AG08395 (cell line): Measurements from ENCODE around the gene ZNF805.
"Not testable (repeated sequence)": the region's sequence is repeated elsewhere in the genome, so short reads cannot be mapped to it uniquely, and the experiment has no call there.

Source experiments
- DNase-seq: peaks from one replicate; pipeline ENCODE4 v3.0.0; 2012; ENCODE audit warnings: mixed read lengths, low spot score

The ZNF805 gene

DNA sequence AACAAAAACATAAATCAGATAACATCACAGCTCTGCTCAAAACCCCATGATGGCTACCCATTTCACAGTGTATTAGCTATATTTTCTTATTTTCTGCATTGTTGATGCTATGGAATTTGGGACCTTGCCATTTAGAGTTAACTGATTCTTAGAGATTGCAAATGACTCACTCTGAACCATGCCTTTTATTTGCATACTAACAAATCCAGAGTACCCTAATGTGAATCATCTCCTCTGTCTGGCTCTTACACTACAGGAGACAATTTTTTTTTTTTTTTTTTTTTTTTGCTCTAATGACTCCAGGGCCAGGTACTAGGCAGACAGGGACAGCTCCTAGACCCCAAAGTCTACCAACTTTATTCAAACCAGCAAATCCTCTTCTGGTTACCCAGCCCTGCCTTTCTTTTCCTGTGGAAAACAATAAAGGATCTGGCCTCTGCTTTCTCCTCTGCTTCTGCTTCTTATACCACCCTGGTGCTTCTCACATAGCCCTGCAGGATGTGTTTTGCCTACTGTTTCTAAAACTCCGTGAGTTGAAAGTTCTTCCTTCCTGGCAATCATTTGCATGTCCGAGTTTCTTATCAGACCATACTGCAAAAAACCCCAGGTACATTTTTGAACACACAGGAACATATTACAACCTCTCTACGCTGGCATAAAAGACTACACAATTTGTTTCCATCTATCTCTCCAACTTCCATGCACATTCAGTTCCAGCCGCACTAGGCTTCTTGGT, 29.3 kb downstream of the ZNF805 start:
- DNase-seq, result peak; percentile 89

DNA sequence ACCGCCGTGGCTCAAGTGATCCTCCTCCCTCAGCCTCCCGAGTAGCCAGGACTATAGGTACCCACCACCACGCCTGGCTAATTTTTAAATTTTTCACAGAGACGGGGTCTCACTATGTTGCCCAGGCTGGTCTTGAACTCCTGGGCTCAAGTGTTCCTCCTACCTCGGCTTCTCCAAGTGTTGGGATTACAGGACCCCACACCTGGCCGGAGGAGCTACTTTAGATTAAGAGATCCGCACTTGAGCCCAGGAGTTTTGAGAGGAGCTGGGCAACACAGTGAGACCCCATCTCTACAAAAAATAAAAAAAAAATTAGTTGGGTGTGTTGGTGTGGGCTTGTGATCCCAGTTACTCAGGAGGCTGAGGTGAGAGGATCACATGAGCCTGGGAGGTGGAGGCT, 30.8 kb downstream of the ZNF805 start:
- DNase-seq, result no peak

DNA sequence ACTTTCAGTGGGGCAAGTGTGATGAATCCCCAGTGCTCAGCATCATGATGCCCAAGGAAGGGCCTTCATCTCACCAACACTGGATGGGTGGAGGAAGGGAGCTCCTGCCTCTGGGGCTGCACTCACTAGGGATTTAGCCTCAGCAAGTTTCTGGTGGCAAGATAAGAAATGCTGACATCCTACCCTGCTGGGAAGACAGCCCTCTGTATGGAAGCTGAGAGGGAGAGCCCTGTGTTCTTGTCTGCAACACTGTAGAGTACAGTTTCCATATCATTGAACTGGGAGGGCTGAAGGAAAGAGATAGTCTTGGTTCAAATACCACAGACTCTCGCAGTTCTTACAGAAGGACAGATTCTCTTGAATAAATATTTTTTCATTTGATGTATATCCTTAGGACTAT, 32.6 kb downstream of the ZNF805 start:
- DNase-seq, result no peak

- DNase-seq, result no peak
Observed at GRCh38 chr19:57276430-57276829, 36.0 kb downstream of the ZNF805 start.

DNA sequence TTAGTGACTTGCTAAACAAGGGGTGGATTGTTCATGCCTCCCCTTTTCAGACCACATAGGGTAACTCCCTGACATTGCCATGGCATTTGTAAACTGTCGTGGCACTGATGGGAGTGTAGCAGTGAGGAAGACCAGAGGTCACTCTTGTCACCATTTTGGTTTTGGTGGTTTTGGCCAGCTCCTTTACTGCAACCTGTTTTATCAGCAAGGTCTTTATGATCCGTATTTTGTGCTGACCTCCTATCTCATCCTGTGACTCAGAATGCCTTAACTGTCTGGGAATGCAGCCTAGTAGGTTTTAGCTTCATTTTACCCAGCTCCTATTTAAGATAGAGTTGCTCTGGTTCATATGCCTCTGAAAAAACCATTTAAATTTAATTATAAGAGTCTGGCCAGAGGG, 38.0 kb downstream of the ZNF805 start:
- not testable (repeated sequence) for DNase-seq

DNA sequence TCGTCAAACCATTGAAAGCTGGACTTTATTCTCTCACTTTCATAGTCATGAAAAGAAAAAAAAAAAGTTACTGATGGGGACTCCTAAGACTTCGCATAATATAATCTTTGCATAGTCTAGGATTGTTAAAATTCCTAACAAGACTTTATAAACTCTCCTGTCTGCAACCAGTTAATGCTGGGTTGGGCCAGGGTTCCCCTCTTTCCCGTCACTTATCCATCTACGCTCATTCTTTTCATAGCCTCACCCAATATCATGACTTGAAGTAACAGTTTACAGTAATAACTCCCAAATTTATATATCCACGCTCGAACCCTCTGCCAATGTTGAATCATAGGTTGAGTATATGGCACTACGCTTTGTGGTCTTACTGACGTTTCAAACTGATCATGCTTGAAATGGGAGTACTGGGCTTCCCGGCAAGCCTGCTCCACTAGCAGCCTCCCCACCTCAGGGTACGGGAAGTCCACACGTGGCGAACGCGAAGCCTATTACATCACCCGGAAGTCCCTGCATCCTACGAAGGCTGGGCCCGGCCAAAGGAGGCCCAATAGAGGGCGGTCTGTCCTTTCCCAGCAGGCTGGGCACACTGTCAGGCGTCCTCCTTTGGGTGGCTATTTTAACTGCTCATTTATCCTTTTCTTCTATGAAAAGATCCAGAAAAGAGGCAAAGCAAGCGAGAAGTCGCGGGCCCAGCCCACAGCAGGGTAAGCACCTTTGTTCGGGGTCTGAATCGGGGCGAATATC, 39.2 kb downstream of the ZNF805 start:
- peak; percentile 93 for DNase-seq

DNA sequence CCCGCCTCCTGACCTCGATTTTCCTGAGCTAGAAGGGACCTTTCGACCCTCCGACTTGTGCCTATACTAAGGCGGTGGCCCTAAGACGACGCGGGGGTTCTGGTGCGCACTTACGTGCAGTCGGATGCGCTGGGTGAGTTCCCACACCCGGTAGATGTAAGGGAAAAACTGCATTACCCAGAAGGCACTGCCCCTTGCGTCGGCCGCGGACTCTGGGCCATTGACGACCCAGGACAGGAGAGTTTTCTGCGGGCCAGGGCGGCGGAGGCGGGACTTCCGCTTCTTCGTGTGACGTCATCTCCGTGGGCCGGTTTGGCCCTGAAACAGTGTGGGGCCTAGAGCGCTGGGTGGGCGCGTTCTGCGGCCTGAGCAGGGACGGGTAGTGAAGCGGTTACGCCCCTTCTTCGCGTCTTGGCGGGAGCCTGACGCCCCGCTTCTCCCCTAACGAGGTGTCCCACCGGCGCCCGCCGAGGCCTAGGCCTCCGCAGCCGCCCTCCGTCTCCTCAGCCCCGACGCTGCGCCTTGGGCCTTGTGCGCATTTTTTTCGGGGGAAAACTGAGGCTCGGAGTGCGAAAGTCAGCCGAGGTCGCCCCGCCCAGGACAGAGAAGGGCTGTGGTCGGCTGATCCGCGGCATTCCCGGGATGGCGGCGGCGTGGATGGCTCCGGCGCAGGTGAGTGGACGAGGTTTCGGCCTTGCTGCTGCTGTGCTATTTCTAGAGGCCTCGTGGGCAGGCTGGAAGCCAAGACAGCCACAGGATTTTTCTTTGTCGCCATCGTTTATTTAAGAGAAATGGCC, 39.9 kb downstream of the ZNF805 start, which contains the start of gene ZNF460:
TSS of gene ZNF460 (plus strand) at position 321 of the 797 bp plus-strand sequence. CDS start at position 643, 322 bp downstream.
- DNase-seq, result peak; percentile 97

GRCh38 chr19:57280962-57281400, 40.5 kb downstream of the ZNF805 start:
- DNase-seq, result no peak

DNA sequence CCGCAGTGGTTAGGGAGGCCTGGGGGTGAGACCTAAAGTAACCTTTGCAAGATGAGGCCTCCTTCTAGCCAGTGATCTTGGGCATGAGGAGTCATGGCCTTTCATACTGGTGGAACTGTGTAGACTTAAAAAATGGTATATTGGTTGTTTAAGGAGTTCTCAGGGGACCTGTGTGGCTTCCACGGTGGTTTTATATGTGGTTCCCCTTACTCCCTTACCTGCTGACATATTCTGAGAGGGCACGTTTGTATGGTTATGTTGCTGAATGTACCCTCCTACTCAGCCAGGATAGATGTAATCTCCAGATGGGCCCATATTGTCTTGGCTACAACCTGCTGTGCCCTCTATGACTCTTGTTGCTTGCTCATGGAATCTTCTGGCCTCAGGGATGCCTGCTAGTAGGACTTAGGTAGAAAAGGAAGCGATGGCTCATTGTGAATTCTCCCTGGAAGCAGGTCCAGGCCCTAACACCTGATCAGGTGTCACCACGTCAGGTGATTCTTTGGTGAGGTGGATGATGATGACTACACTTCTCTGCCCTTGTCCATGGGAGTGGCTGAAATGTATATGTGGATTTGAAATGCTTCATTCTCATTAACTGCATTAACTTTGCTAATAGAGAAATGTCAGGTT, 41.7 kb downstream of the ZNF805 start:
- no peak for DNase-seq

DNA sequence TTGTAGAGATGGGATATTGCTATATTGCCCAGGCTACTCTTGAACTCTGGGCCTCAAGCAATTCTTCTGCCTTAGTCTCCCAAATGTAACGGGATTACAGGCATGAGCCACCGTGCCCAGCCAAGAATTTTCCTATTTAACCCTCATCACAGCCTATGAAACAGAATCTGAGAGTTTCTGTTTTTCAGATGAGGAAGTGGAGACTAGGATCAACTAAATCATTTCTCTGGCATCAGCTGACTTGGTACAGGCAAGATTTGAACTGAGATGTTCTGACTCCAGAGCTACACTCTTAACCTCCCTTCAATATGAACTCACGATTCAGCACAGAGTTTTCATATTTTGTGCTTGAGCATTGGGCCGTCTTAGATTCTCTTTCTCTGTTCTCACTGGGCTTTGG, 47.9 kb downstream of the ZNF805 start:
- no peak for DNase-seq

DNA sequence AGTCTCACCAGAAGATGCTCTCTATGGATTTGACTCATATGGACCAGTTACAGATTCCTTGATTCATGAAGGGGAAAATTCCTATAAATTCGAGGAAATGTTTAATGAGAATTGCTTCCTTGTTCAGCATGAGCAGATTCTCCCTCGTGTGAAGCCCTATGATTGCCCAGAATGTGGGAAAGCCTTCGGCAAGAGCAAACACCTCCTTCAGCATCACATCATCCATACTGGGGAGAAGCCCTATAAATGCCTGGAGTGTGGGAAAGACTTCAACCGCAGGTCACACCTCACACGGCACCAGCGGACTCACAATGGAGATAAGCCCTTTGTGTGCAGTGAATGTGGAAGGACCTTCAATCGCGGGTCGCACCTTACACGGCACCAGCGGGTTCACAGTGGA, 50.5 kb downstream of the ZNF805 start:
- no peak for DNase-seq

DNA sequence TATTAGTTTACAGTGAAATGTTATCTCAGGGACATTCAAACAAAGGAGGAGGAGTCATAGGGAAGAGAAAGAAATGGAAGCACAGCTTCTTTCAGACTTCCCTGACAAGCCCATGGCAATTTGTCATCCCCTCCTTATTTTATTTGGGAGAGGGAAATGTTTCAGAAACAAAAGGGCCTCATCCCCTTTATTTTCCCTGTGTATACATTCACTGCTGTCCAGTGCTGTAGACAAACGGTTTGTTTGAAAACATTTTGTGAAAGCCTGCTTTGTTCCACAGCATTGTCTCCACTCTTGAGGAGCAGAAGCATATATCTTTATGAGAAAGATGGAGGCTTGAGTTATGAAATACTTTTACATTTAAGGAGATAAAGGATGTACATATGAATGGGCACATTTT, 52.1 kb downstream of the ZNF805 start:
- DNase-seq, result no peak

GRCh38 chr19:57293719-57294118, 53.3 kb downstream of the ZNF805 start:
- DNase-seq, result no peak

- peak; percentile 93 for DNase-seq
Observed at GRCh38 chr19:57302020-57302465, 61.6 kb downstream of the ZNF805 start.

- no peak for DNase-seq
Observed at GRCh38 chr19:57302727-57303401, 62.4 kb downstream of the ZNF805 start.
